SK-N-SH (cell line): Measurements from ENCODE around the gene SNX9.

Source experiments
- ELF1 ChIP-seq: IDR thresholded peaks from 2 replicates; pipeline ENCODE4 v1.4.0; 2012
- FOXM1 ChIP-seq: IDR thresholded peaks from 2 replicates; pipeline ENCODE4 v1.4.0; 2012; ENCODE audit warnings: low read depth, mild to moderate bottlenecking
- SMC3 ChIP-seq: IDR thresholded peaks from 2 replicates; pipeline ENCODE4 v1.6.1; 2012; ENCODE audit warnings: low read depth, low read length, improper control_type of control experiment
- TAF1 ChIP-seq: IDR thresholded peaks from 2 replicates; pipeline ENCODE4 v1.6.1; 2012; ENCODE audit warnings: low read depth, mild to moderate bottlenecking, low read length, moderate library complexity, borderline replicate concordance
- TCF12 ChIP-seq: IDR thresholded peaks from 2 replicates; pipeline ENCODE4 v1.4.0; 2012
- YY1 ChIP-seq: IDR thresholded peaks from 2 replicates; pipeline ENCODE4 v1.4.0; 2012; ENCODE audit warnings: low read depth, mild to moderate bottlenecking
- TF ChIP-seq, protein P1 (sequence below): fragments of 200-600 bp; sonication (generic); IDR thresholded peaks from 2 replicates; pipeline ENCODE4 v1.6.1; 2017; ENCODE audit warnings: antibody characterized with exemption, mild to moderate bottlenecking, moderate library complexity
- TF ChIP-seq, protein P2 (sequence below): IDR thresholded peaks from 2 replicates; pipeline ENCODE4 v1.4.0; 2012; ENCODE audit warnings: low read depth
- TF ChIP-seq, protein P3 (sequence below): IDR thresholded peaks from 2 replicates; pipeline ENCODE4 v1.6.1; 2012; ENCODE audit warnings: mild to moderate bottlenecking, low read depth, low read length, moderate library complexity

DNA sequence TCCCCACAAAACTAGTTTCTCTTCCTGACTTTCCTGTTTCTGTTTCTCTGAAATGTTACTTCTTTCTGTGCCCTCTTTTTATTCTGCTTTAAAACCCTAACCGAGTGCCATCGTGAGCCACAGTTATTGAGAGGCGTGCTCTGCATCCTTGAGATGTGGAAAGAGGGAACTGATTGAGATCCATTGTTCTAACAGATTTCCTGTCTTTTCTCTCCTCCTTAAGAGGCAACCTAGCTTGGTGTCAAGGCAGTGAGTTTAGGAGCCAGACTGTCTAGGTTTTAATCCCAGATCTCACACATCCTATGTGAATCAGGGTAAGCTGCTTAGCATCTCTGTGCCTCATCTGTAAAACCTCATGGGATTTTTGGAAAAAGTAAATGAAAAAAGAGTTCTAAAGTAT is 57.5 kb downstream of the SNX9 start:
- no peak for TF ChIP-seq SMC3
- no peak for TF ChIP-seq TCF12
- TF ChIP-seq, protein P1, sequence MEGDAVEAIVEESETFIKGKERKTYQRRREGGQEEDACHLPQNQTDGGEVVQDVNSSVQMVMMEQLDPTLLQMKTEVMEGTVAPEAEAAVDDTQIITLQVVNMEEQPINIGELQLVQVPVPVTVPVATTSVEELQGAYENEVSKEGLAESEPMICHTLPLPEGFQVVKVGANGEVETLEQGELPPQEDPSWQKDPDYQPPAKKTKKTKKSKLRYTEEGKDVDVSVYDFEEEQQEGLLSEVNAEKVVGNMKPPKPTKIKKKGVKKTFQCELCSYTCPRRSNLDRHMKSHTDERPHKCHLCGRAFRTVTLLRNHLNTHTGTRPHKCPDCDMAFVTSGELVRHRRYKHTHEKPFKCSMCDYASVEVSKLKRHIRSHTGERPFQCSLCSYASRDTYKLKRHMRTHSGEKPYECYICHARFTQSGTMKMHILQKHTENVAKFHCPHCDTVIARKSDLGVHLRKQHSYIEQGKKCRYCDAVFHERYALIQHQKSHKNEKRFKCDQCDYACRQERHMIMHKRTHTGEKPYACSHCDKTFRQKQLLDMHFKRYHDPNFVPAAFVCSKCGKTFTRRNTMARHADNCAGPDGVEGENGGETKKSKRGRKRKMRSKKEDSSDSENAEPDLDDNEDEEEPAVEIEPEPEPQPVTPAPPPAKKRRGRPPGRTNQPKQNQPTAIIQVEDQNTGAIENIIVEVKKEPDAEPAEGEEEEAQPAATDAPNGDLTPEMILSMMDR: no peak
- TF ChIP-seq FOXM1: no peak
- no peak for TF ChIP-seq ELF1
- TF ChIP-seq YY1: no peak
- no peak for TF ChIP-seq TAF1
- TF ChIP-seq, protein P2, sequence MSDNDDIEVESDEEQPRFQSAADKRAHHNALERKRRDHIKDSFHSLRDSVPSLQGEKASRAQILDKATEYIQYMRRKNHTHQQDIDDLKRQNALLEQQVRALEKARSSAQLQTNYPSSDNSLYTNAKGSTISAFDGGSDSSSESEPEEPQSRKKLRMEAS: no peak
- TF ChIP-seq, protein P3, sequence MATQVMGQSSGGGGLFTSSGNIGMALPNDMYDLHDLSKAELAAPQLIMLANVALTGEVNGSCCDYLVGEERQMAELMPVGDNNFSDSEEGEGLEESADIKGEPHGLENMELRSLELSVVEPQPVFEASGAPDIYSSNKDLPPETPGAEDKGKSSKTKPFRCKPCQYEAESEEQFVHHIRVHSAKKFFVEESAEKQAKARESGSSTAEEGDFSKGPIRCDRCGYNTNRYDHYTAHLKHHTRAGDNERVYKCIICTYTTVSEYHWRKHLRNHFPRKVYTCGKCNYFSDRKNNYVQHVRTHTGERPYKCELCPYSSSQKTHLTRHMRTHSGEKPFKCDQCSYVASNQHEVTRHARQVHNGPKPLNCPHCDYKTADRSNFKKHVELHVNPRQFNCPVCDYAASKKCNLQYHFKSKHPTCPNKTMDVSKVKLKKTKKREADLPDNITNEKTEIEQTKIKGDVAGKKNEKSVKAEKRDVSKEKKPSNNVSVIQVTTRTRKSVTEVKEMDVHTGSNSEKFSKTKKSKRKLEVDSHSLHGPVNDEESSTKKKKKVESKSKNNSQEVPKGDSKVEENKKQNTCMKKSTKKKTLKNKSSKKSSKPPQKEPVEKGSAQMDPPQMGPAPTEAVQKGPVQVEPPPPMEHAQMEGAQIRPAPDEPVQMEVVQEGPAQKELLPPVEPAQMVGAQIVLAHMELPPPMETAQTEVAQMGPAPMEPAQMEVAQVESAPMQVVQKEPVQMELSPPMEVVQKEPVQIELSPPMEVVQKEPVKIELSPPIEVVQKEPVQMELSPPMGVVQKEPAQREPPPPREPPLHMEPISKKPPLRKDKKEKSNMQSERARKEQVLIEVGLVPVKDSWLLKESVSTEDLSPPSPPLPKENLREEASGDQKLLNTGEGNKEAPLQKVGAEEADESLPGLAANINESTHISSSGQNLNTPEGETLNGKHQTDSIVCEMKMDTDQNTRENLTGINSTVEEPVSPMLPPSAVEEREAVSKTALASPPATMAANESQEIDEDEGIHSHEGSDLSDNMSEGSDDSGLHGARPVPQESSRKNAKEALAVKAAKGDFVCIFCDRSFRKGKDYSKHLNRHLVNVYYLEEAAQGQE: no peak
